ENCODE measurements around the gene VTA1.

VTA1 gene

GRCh38 chr6:142210606-142211005 lies 63.5 kb downstream of the VTA1 start:
- no peak overlapping the region for H3K4me3 ChIP-seq (ENCODE audit: low read depth, low read length)
- DNase-seq (ENCODE audit: low read depth) = no peak
- TF ChIP-seq MYC (IDR thresholded peaks at IDR 0.05; ENCODE audit: low read depth, low read length) (no peak), MAX (IDR thresholded peaks at IDR 0.05; ENCODE audit: low read depth, low read length) (no peak), POLR2A (IDR thresholded peaks at IDR 0.05; ENCODE audit: extremely low read depth, insufficient read length) (no peak), CTCF (IDR thresholded peaks at IDR 0.05; ENCODE audit: low read depth, low read length) (no peak)

- TF ChIP-seq CTCF (IDR thresholded peaks at IDR 0.05; ENCODE audit: low read depth, low read length) = no peak
- TF ChIP-seq POLR2A (IDR thresholded peaks at IDR 0.05; ENCODE audit: extremely low read depth, insufficient read length) = no peak
- no peak for TF ChIP-seq MYC (IDR thresholded peaks at IDR 0.05; ENCODE audit: low read depth, low read length)
- TF ChIP-seq MAX (IDR thresholded peaks at IDR 0.05; ENCODE audit: low read depth, low read length) = no peak
- DNase-seq (ENCODE audit: low read depth) = no peak
- no peak overlapping the region for H3K4me3 ChIP-seq (ENCODE audit: low read depth, low read length)
Measured at GRCh38 chr6:142213402-142213801, 66.3 kb downstream of the VTA1 start.

GRCh38 chr6:142218446-142218845 lies 71.4 kb downstream of the VTA1 start:
- DNase-seq (ENCODE audit: low read depth) = no peak
- H3K4me3 ChIP-seq (ENCODE audit: low read depth, low read length) = no peak overlapping the region
- TF ChIP-seq CTCF (IDR thresholded peaks at IDR 0.05; ENCODE audit: low read depth, low read length) (no peak), MYC (IDR thresholded peaks at IDR 0.05; ENCODE audit: low read depth, low read length) (no peak), POLR2A (IDR thresholded peaks at IDR 0.05; ENCODE audit: extremely low read depth, insufficient read length) (no peak), MAX (IDR thresholded peaks at IDR 0.05; ENCODE audit: low read depth, low read length) (no peak)

- TF ChIP-seq POLR2A (IDR thresholded peaks at IDR 0.05; ENCODE audit: extremely low read depth, insufficient read length) (no peak), MAX (IDR thresholded peaks at IDR 0.05; ENCODE audit: low read depth, low read length) (no peak), CTCF (IDR thresholded peaks at IDR 0.05; ENCODE audit: low read depth, low read length) (no peak), MYC (IDR thresholded peaks at IDR 0.05; ENCODE audit: low read depth, low read length) (no peak)
- DNase-seq (ENCODE audit: low read depth) = no peak
- H3K4me3 ChIP-seq (ENCODE audit: low read depth, low read length) = no peak overlapping the region
Measured at GRCh38 chr6:142222022-142222421, 75.0 kb downstream of the VTA1 start.

GRCh38 chr6:142223938-142224337 lies 76.9 kb downstream of the VTA1 start:
- no peak overlapping the region for H3K4me3 ChIP-seq (ENCODE audit: low read depth, low read length)
- DNase-seq (ENCODE audit: low read depth) = no peak
- no peak for TF ChIP-seq MYC (IDR thresholded peaks at IDR 0.05; ENCODE audit: low read depth, low read length)

- TF ChIP-seq MAX (IDR thresholded peaks at IDR 0.05; ENCODE audit: low read depth, low read length) (no peak), CTCF (IDR thresholded peaks at IDR 0.05; ENCODE audit: low read depth, low read length) (no peak), MYC (IDR thresholded peaks at IDR 0.05; ENCODE audit: low read depth, low read length) (no peak), POLR2A (IDR thresholded peaks at IDR 0.05; ENCODE audit: extremely low read depth, insufficient read length) (no peak)
- no peak overlapping the region for H3K4me3 ChIP-seq (ENCODE audit: low read depth, low read length)
- DNase-seq (ENCODE audit: low read depth) = no peak
Measured at GRCh38 chr6:142225115-142225514, 78.1 kb downstream of the VTA1 start.

Measured in NB4 (cell line).